Right cardiac atrium (tissue), 5 donors: ENCODE measurements around the gene EGLN2. TPM values are rescaled to one million over a fixed set of nuclear protein-coding genes. Genes with fewer than 3 reads are reported as not detected.
"Not testable (repeated sequence)": the region's sequence is repeated elsewhere in the genome, so short reads cannot be mapped to it uniquely, and the experiment has no call there.

ENCODE experiments used
- ATAC-seq, 2 donors: fragments of 200-7000 bp; cut with Tn5 transposase; one replicate each; pipeline versions ENCODE4 v1.8.0 to v1.9.1; 2020; ENCODE audit warnings: moderate library complexity in 2 of 2, mild to moderate bottlenecking in 1 of 2
- DNase-seq, 3 donors: peaks; one replicate each; pipeline ENCODE4 v3.0.0-alpha.2; 2020
- H3K27ac ChIP-seq: one replicate; pipeline ENCODE4 v1.5.1; 2013; ENCODE audit warnings: mild to moderate bottlenecking, low read length, control low read depth, moderate library complexity
- H3K27me3 ChIP-seq: one replicate; pipeline ENCODE4 v1.6.1; 2013; ENCODE audit not compliant: control insufficient read depth, insufficient read depth
- H3K4me1 ChIP-seq: one replicate; pipeline ENCODE4 v1.6.1; 2013; ENCODE audit warnings: low read length; ENCODE audit not compliant: control insufficient read depth, insufficient read depth
- H3K4me3 ChIP-seq: one replicate; pipeline ENCODE4 v1.5.1; 2013; ENCODE audit warnings: low read length, control low read depth
- H3K9me3 ChIP-seq: one replicate; pipeline ENCODE4 v1.6.1; 2013; ENCODE audit warnings: low read length; ENCODE audit not compliant: control insufficient read depth
- WGBS: extraction: QIAGEN DNeasy Blood & Tissue Kit; methylation state at CpG from one replicate; pipeline ENCODE4 v1.1.7; 2013; 5-methylcytosine and 5-hydroxymethylcytosine counted together
- intact Hi-C, 4 donors: fragments of 100-400 bp; cut with DNase I; formaldehyde crosslinking; loops; one replicate each; pipeline versions ENCODE4 v1.11.0 to v1.14.0; 2022 to 2023
- polyA plus RNA-seq: library from polyadenylated mRNA; stranded (reverse); fragments of 200-250 nt; gene quantifications from one replicate; pipeline ENCODE4 v1.2.3, GENCODE V29; 2013
- total RNA-seq, 4 donors: library from RNA; stranded (reverse); fragmentation: NEBNext Ultra II Directional; extraction: Animal tissue kit (Norgen Biotek cat#: 25700); gene quantifications; one replicate each; pipeline ENCODE4 v1.2.1, GENCODE V29; 2021
- donor health status: healthy with polysubstance abuse.
- donor health status: DM: no; HTN: yes; CAD: no.
- donor health status: DM: no; HTN: no; CAD: no.
- donor health status: DM: no; HTN: yes; CAD: no; lungs with severe emphysema.
- donor health status: DM: yes; HTN: yes; CAD: no.

EGLN2 gene
- total and polyA plus RNA-seq, 5 donors, result 52.3 to 75.2 (median 56.1) TPM

DNA sequence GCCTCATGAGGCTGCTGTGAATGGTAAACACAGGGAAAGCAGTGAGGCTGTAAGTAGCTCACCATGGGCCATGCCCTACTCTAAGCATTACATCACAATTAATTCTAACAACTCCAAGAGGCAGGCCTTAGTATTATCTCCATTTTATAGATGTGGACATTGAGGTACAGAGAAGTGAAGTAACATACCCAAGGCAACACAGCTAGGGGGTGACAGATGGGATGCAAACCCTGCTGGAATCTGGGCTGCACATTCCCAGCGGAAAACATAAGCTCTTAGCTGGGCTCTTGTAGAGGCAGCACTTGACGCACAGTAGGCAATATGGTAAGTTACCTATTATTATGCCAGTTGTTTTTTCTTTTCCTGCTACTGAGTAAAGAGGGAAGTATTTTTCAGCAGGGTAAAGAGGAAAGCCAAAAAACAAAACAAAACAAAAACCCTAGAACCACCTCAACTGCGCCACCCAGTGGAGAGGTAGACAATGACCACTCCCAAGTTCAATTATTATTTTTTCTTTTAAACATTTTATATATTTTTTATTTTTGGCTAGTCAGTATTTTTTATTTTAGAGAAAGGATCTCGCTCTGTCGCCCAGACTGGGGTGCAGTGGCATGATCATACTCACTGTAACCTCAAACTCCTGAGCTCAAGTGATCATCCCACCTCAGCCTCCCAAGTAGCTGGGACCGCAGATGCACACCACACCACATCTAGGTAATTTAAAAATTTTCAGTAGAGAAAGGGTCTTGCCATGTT, 20.7 kb downstream of the EGLN2 start:
- peak; percentile 6 to 8 for ATAC-seq
- H3K27ac ChIP-seq, result peak overlapping the region; percentile 36
- H3K4me3 ChIP-seq, H3K9me3 ChIP-seq, H3K27me3 ChIP-seq, H3K4me1 ChIP-seq: not testable (repeated sequence)
- intact Hi-C loops, result loop anchor here in 3 of 4 donors (2.0 to 5.0 kb wide), 2 partner anchors 157 kb away; no protein-coding TSS in a partner anchor
- WGBS, result 48% methylated on average over 6 of the region's 6 CpGs
- DNase-seq, result peak in 2 of 3 donors; percentile 51 to 77

DNA sequence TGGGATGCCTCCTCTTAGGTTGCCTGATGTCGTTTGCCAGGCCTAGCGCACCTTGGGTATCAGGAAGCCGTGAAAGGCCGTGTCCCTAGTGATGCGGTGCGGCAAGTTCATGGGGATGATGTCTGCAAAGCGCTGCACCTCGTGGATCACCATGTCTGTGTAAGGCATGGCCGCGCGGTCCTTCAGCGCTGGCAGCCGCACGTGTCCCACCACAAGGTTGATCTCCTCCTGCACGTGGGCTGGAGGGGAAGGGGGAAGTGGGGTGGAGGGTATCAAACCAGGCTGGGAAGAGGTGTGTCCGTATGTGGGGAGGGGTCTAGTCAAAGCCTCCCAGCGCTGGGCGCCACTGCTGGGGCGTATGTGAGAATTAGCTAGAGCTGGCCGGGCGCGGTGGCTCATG, 23.2 kb downstream of the EGLN2 start:
- Histone ChIP-seq H3K27me3 (no peaks in the 10 kb centered on the region), H3K27ac (no peak overlapping the region), H3K4me1 (no peaks in the 10 kb centered on the region), H3K9me3 (no peaks in the 10 kb centered on the region), H3K4me3 (no peak overlapping the region)
- ATAC-seq, result no peak
- DNase-seq, result peak in 1 of 3 donors; percentile 44
- intact Hi-C loops, result no loop called here
- 90% methylated on average over 22 of the region's 22 CpGs for whole genome bisulfite sequencing

DNA sequence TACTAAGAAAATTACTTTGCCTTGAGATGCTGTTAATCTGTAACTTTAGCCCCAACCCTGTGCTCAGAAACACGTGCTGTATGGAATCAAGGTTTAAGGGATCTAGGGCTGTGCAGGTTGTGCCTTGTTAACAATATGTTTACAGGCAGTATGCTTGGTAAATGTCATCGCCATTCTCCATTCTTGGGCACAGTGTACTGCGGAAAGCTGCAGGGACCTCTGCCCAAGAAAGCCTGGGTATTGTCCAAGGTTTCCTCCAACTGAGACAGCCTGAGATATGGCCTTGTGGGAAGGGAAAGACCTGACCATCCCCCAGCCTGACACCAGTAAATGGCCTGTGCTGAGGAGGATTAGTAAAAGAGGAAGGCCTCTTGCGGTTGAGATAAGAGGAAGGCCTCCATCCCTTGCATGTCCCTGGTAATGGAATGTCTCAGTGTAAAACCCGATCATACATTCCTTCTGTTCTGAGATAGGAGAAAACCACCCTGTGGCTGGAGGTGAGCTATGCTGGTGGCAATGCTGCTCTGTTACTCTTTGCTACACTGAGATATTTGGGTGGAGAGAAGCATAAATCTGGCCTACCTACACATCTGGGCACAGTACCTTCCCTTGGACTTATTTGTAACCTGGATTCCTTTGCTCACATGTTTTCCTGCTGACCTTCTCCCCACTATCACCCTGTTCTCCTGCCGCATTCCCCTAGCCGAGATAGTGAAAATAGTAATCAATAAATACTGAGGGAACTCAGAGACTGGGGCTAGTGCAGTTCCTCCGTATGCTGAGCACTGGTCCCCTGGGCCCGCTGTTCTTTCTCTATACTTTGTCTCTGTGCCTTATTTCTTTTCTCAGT, 23.9 kb downstream of the EGLN2 start:
- ATAC-seq, H3K4me1 ChIP-seq, intact Hi-C loops, H3K27me3 ChIP-seq, H3K4me3 ChIP-seq, H3K9me3 ChIP-seq: not testable (repeated sequence)
- DNase-seq, result peak in 2 of 3 donors; percentile 56
- H3K27ac ChIP-seq, result peak overlapping the region; percentile 41
- WGBS, result 49% methylated on average over 9 of the region's 9 CpGs

DNA sequence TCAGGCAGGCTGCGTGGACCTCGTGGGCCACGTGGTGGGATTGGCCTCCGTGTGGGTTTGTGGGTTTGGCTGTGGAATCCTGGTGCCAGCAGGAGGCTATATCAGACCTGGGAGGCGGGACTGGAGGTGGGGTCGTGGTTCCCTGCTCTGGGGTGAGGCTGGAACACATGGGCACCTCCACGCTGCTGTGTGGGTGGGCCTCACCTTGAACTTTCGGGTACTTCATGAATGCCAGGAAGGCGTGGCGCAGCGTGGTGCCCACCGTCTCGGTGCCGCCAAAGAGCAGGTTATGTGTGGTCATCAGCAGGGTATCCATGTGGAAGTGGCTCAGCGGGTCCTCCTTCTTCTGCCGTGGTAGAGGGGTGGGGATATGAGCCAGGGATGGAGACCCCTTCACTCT, 25.9 kb downstream of the EGLN2 start:
- DNase-seq, result peak in 1 of 3 donors; percentile 35
- H3K9me3 ChIP-seq, H3K4me1 ChIP-seq, H3K4me3 ChIP-seq, intact Hi-C loops, ATAC-seq, H3K27me3 ChIP-seq, H3K27ac ChIP-seq: not testable (repeated sequence)
- 93% methylated on average over 16 of the region's 16 CpGs for WGBS

DNA sequence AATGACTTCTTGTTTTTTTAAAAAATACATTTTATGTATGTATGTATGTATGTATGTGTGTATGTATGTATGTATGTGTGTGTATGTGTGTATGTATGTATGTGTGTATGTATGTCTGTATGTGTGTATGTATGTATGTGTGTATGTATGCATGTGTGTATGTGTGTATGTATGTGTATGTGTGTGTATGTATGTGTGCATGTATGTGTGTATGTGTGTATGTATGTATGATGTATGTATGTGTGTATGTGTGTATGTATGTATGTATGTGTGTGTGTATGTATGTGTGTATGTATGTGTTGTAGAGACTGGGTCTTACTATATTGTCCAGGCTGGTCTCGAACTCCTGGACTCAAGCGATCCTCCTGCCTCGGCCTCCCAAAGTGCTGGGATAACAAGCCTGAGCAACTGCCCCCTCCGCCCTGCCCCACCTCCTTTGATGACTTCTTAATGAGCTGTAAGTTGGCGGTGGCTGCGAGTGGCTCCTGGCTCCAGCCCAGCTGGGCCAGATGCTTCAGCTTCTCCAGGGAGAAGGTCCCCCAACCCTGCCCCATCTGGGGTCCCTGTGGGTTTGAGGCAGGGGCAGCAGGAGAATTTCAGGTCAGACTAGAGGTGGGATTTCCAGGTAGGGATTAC, 26.6 kb downstream of the EGLN2 start:
- ATAC-seq, H3K9me3 ChIP-seq, H3K27me3 ChIP-seq, H3K4me1 ChIP-seq, H3K27ac ChIP-seq, intact Hi-C loops, DNase-seq, H3K4me3 ChIP-seq: not testable (repeated sequence)
- 96% methylated on average over 5 of the region's 6 CpGs for WGBS

DNA sequence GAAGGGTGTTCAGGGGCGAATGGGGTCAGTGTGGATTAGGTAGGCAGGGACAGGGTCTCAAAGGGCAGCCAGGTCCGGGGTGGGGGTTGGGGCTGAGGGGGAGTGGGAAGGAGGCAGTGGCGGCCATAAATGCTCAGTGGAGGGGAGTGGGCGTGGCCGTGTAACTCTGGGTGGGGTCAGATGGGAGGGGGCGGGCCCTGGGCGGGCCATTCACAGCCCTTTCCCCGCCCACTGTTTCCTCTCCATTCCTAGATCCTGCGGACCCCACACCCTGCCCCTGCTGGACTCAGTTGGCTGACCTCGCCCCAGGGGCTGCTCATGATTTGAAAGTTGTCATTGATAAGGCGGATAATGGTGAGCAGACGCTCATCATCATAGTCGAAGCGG, 27.3 kb downstream of the EGLN2 start:
- not testable (repeated sequence) for H3K4me3 ChIP-seq

DNA sequence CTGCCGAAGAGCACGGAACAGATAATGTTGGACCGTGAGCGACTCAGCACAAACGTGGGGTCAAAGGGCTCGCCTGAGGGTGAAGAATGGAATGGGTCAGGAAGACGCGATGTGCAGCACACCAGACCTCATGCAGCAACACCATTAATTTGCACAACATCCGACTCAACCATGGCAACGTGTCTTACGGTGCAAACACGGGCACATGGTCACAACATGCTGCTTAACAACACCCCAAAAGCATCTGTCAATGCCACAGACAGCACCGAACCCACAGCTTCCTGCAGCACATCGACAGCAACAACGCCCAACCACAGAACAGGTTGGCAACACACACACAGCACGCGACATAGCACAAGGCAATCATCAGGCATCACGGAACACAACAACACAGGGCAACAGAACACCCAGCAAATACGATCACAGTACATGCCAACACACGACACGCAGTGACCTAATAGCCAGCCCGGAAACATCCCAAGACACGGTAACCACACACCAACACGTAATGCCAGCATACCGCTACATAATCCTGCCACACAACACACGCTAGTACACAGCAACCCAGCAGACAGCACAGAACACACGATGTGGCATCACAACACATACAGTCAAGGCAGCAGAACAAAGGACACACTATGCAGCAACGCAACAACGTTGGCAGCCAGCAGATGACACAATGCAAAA, 27.9 kb downstream of the EGLN2 start:
- ATAC-seq, intact Hi-C loops, H3K4me3 ChIP-seq, H3K4me1 ChIP-seq, H3K9me3 ChIP-seq, H3K27me3 ChIP-seq, H3K27ac ChIP-seq: not testable (repeated sequence)
- DNase-seq, result peak in 1 of 3 donors; percentile 20
- WGBS, result 77% methylated on average over 29 of the region's 29 CpGs

More for the DNA sequence above, 27.3 kb downstream of the EGLN2 start:
- DNase-seq, H3K9me3 ChIP-seq, ATAC-seq, H3K4me1 ChIP-seq, intact Hi-C loops, H3K27me3 ChIP-seq, H3K27ac ChIP-seq: not testable (repeated sequence)
- 84% methylated on average over 9 of the region's 14 CpGs for WGBS

DNA sequence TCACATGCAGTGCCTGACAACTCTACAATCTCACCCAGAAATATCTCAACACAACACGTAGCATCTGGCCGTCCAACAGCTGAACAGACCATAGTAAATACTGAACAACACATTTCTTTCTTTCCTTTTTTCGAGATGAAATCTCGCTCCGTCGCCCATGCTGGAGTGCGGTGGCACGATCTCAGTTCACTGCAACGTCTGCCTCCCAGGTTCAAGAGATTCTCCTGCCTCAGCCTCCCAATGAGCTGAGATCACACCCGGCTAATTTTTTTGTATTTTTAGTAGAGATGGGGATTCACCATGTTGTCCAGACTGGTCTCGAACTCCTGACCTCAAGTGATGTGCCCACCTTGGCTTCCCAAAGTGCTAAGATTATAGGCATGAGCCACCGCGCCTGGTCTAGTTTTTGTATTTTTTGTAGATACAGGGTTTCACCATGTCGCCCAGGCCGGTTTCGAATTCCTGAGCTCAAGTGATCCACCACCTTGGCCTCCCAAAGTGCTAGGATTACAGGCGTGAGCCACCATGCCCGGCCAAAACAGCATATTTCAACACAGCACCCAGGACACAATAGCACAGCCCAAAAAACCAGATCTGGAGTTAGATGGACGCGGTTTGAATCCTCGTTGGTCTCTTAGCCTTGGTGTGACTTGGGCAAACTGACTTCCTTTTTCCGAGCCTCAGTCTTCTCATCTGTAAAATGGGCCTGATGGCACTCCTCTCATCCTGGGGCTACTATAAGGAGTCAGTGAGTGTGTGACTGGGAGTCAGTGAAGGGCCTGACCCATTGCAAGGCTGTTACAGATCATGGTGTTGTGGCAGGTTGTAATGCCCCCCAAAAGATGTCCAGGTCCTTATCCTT, 28.6 kb downstream of the EGLN2 start:
- intact Hi-C loops, result no loop called here
- Histone ChIP-seq H3K9me3 (no peaks in the 10 kb centered on the region), H3K27ac (no peak overlapping the region), H3K4me1 (no peaks in the 10 kb centered on the region), H3K27me3 (no peaks in the 10 kb centered on the region), H3K4me3 (no peak overlapping the region)
- ATAC-seq (no peak), DNase-seq (no peak)
- WGBS, result 95% methylated on average over 22 of the region's 22 CpGs

DNA sequence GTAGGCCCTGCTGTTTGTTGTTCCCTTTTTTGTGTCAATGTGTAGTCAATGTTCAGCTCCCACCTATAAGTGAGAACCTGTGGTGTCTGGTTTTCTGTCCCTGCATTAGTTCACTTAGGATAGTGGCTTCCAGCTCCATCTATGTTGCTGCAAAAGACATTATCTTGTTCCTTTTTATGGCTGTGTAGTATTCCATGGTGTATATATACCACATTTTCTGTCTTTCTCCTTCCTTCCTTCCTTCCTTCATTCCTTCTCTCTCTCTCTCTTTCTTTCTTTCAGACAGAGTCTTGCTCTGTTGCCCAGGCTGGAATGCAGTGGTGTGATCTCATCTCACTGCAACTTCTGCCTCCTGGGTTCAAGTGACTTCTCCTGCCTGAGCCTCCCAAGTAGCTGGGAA, 30.2 kb downstream of the EGLN2 start:
- Histone ChIP-seq H3K4me1 (no peaks in the 10 kb centered on the region), H3K4me3 (no peak overlapping the region), H3K27me3 (no peaks in the 10 kb centered on the region), H3K9me3 (no peaks in the 10 kb centered on the region), H3K27ac (no peak overlapping the region)
- ATAC-seq (no peak), DNase-seq (no peak)
- intact Hi-C loops, result no loop called here

DNA sequence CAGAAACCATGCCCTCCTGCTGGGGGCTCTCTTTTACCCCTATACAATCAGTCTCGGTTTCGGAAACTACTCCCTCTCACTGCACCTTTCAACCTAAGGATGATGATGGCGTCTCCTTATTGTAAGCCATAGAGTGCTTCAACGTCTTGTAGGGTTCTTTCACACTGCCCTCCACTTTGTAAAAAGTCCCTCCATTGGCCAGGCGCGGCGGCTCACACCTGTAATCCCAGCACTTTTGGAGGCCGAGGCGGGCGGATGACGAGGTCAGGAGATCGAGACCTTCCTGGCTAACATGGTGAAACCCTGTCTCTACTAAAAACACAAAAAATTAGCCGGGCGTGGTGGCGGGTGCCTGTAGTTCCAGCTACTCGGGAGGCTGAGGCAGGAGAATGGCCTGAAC, 31.8 kb downstream of the EGLN2 start:
- ATAC-seq, H3K9me3 ChIP-seq, H3K4me1 ChIP-seq, intact Hi-C loops, H3K4me3 ChIP-seq, H3K27ac ChIP-seq, DNase-seq, H3K27me3 ChIP-seq: not testable (repeated sequence)
- WGBS, result 97% methylated on average over 16 of the region's 16 CpGs
